Activated naive CD4-positive, alpha-beta T cell treated with anti-CD3 and anti-CD28 coated beads for 36 hours (primary cell): ENCODE results near the gene C19orf12. TPM values are rescaled to one million over a fixed set of nuclear protein-coding genes. Genes with fewer than 3 reads are reported as not detected.
A peak's percentile ranks its signal among the peaks of the same experiment; 100 is the strongest.

ENCODE experiments used
- CTCF ChIA-PET: fragments of 350-600 bp; sonication (Branson Sonifier 250); formaldehyde crosslinking; loops from one replicate; lab custom pipeline; 2021; ENCODE audit warnings: antibody characterized with exemption; lab: Charles Lee
- DNase-seq: peaks from one replicate; pipeline ENCODE4 v3.0.0-alpha.2; 2020
- H3K27ac Mint-ChIP-seq: one replicate; pipeline ENCODE4 v1.8.0; 2021; ENCODE audit warnings: mild to moderate bottlenecking, mixed read lengths
- H3K27me3 Mint-ChIP-seq: one replicate; pipeline ENCODE4 v1.8.0; 2021; ENCODE audit warnings: low read depth, mixed read lengths
- H3K36me3 Mint-ChIP-seq: one replicate; pipeline ENCODE4 v1.8.0; 2021; ENCODE audit warnings: low read depth, mixed read lengths
- H3K4me1 Mint-ChIP-seq: one replicate; pipeline ENCODE4 v1.8.0; 2021; ENCODE audit warnings: low read depth, mixed read lengths
- H3K4me3 Mint-ChIP-seq: one replicate; pipeline ENCODE4 v1.8.0; 2021; ENCODE audit warnings: mild to moderate bottlenecking, moderate library complexity, mixed read lengths
- H3K9me3 Mint-ChIP-seq: one replicate; pipeline ENCODE4 v1.8.0; 2021; ENCODE audit warnings: mixed read lengths
- intact Hi-C: fragments of 100-400 bp; cut with micrococcal nuclease; formaldehyde crosslinking; loops from one replicate; pipeline ENCODE4 v1.15.1; 2023
- total RNA-seq, 2 experiments: library from RNA; stranded (reverse); gene quantifications; one replicate each; pipeline ENCODE4 v1.2.3, GENCODE V29; 2021

C19orf12 gene
- total RNA-seq, 2 experiments from 2014 or later: 21.6 to 24.3 TPM

GRCh38 chr19:29665215-29665825 is 49.7 kb downstream of the C19orf12 start, which contains the start of gene PLEKHF1:
Gene PLEKHF1, plus strand, starts transcription at chr19:29665461. Its CDS starts 8,379 bp downstream, at chr19:29673840.
- Mint-ChIP-seq H3K36me3 (peaks cover 24% of the 10 kb centered on the region), H3K27me3 (no peaks in the 10 kb centered on the region), H3K9me3 (no peaks in the 10 kb centered on the region), H3K4me3 (peak within 1 kb of the TSS; percentile 97), H3K27ac (peak within 1 kb of the TSS; percentile 96), H3K4me1 (peaks cover 71% of the 10 kb centered on the region)
- peak; percentile 85 for DNase-seq
- intact Hi-C loops: loop anchor here (1.0 to 10.0 kb wide), 8 partner anchors 8 to 1871 kb away; partner anchors contain the start of genes POP4 and UQCRFS1
- CTCF ChIA-PET: interaction anchor here (1.0 to 10.1 kb wide), 9 partner anchors 9 to 57 kb away, joined by 3 to 102 read pairs (median 4); partner anchors contain the start of genes C19orf12 and POP4

- Mint-ChIP-seq H3K4me1 (peaks cover 69% of the 10 kb centered on the region), H3K9me3 (no peaks in the 10 kb centered on the region), H3K36me3 (peaks cover 19% of the 10 kb centered on the region), H3K4me3 (peak overlapping the region; percentile 70), H3K27ac (peak overlapping the region; percentile 41), H3K27me3 (no peaks in the 10 kb centered on the region)
- CTCF ChIA-PET: interaction anchor here (0.6 to 10.1 kb wide), 9 partner anchors 9 to 56 kb away, joined by 4 to 102 read pairs (median 4); partner anchors contain the start of genes C19orf12 and POP4
- intact Hi-C loops: loop anchor here (1.0 to 10.0 kb wide), 8 partner anchors 9 to 1870 kb away; partner anchors contain the start of genes POP4 and UQCRFS1
- no peak for DNase-seq
Observed at GRCh38 chr19:29664753-29665214, 50.3 kb downstream of the C19orf12 start.

- Mint-ChIP-seq H3K27me3 (no peaks in the 10 kb centered on the region), H3K4me1 (peaks cover 62% of the 10 kb centered on the region), H3K9me3 (no peaks in the 10 kb centered on the region), H3K36me3 (peaks cover 17% of the 10 kb centered on the region), H3K27ac (peak overlapping the region; percentile 66), H3K4me3 (peak overlapping the region; percentile 70)
- CTCF ChIA-PET: interaction anchor here (0.6 to 10.1 kb wide), 8 partner anchors 8 to 55 kb away, joined by 4 to 102 read pairs (median 5); partner anchors contain the start of genes C19orf12 and POP4
- no peak for DNase-seq
- intact Hi-C loops: loop anchor here (2.0 to 10.0 kb wide), 3 partner anchors 17 to 1869 kb away; no protein-coding TSS in a partner anchor
Observed at GRCh38 chr19:29663861-29664752, 51.0 kb downstream of the C19orf12 start.

GRCh38 chr19:29662604-29663404 is 52.3 kb downstream of the C19orf12 start:
- DNase-seq: peak; percentile 44
- Mint-ChIP-seq H3K4me1 (peaks cover 49% of the 10 kb centered on the region), H3K9me3 (no peaks in the 10 kb centered on the region), H3K36me3 (peaks cover 13% of the 10 kb centered on the region), H3K27ac (peak overlapping the region; percentile 36), H3K4me3 (no peak overlapping the region), H3K27me3 (no peaks in the 10 kb centered on the region)
- CTCF ChIA-PET: interaction anchor here (0.8 to 10.1 kb wide), 8 partner anchors 10 to 54 kb away, joined by 3 to 102 read pairs (median 6); partner anchors contain the start of genes C19orf12 and POP4
- intact Hi-C loops: loop anchor here (10.0 kb wide), 2 partner anchors 1552 to 1868 kb away; no protein-coding TSS in a partner anchor

- Mint-ChIP-seq H3K4me3 (no peak overlapping the region), H3K36me3 (peaks cover 8% of the 10 kb centered on the region), H3K4me1 (peaks cover 44% of the 10 kb centered on the region)
Observed at GRCh38 chr19:29662278-29662603, 52.8 kb downstream of the C19orf12 start.

GRCh38 chr19:29660835-29661234 is 54.2 kb downstream of the C19orf12 start:
- peaks cover 39% of the 10 kb centered on the region for H3K4me1 Mint-ChIP-seq
- peak; percentile 56 for DNase-seq
- H3K36me3 Mint-ChIP-seq: no peaks in the 10 kb centered on the region
- H3K27me3 Mint-ChIP-seq: no peaks in the 10 kb centered on the region
- CTCF ChIA-PET: interaction anchor here (0.6 to 10.1 kb wide), 6 partner anchors 15 to 68 kb away, joined by 3 to 102 read pairs (median 8); partner anchors contain the start of genes C19orf12 and POP4
- H3K27ac Mint-ChIP-seq: peak overlapping the region; percentile 30
- no peak overlapping the region for H3K4me3 Mint-ChIP-seq
- intact Hi-C loops: loop anchor here (10.0 kb wide), 2 partner anchors 1554 to 1866 kb away; no protein-coding TSS in a partner anchor
- H3K9me3 Mint-ChIP-seq: no peaks in the 10 kb centered on the region

More at GRCh38 chr19:29662278-29662603, 52.8 kb downstream of the C19orf12 start:
- peak overlapping the region; percentile 36 for H3K27ac Mint-ChIP-seq
- CTCF ChIA-PET: interaction anchor here (0.7 to 10.1 kb wide), 9 partner anchors 10 to 54 kb away, joined by 3 to 102 read pairs (median 6); partner anchors contain the start of genes C19orf12 and POP4
- DNase-seq: no peak
- intact Hi-C loops: loop anchor here (10.0 kb wide), 2 partner anchors 1553 to 1867 kb away; no protein-coding TSS in a partner anchor
- no peaks in the 10 kb centered on the region for H3K9me3 Mint-ChIP-seq
- H3K27me3 Mint-ChIP-seq: no peaks in the 10 kb centered on the region

GRCh38 chr19:29658221-29658991 is 56.7 kb downstream of the C19orf12 start:
- DNase-seq: no peak
- H3K4me3 Mint-ChIP-seq: no peak overlapping the region
- intact Hi-C loops: no loop called here
- H3K27ac Mint-ChIP-seq: no peak overlapping the region
- H3K36me3 Mint-ChIP-seq: no peaks in the 10 kb centered on the region
- no peaks in the 10 kb centered on the region for H3K27me3 Mint-ChIP-seq
- H3K9me3 Mint-ChIP-seq: no peaks in the 10 kb centered on the region
- CTCF ChIA-PET: interaction anchor here (0.7 to 1.3 kb wide), 2 partner anchors 48 to 49 kb away, joined by 3 to 5 read pairs; no protein-coding TSS in a partner anchor
- H3K4me1 Mint-ChIP-seq: peaks cover 28% of the 10 kb centered on the region

GRCh38 chr19:29655648-29656335 is 59.3 kb downstream of the C19orf12 start:
- H3K27me3 Mint-ChIP-seq: peaks cover 4% of the 10 kb centered on the region
- CTCF ChIA-PET: interaction anchor here (0.7 to 1.2 kb wide), 2 partner anchors 9 to 45 kb away, joined by 3 to 4 read pairs; partner anchors contain the start of gene PLEKHF1
- H3K27ac Mint-ChIP-seq: no peak overlapping the region
- H3K9me3 Mint-ChIP-seq: no peaks in the 10 kb centered on the region
- no peaks in the 10 kb centered on the region for H3K36me3 Mint-ChIP-seq
- intact Hi-C loops: no loop called here
- no peak overlapping the region for H3K4me3 Mint-ChIP-seq
- DNase-seq: no peak
- H3K4me1 Mint-ChIP-seq: peaks cover 6% of the 10 kb centered on the region

GRCh38 chr19:29653398-29653797 is 61.7 kb downstream of the C19orf12 start:
- CTCF ChIA-PET: no interaction called here
- H3K36me3 Mint-ChIP-seq: no peaks in the 10 kb centered on the region
- no peak overlapping the region for H3K27ac Mint-ChIP-seq
- no peak overlapping the region for H3K4me3 Mint-ChIP-seq
- no peaks in the 10 kb centered on the region for H3K9me3 Mint-ChIP-seq
- no peaks in the 10 kb centered on the region for H3K4me1 Mint-ChIP-seq
- no peak for DNase-seq
- intact Hi-C loops: no loop called here
- peaks cover 4% of the 10 kb centered on the region for H3K27me3 Mint-ChIP-seq
